Measurements from ENCODE around the gene TLK1.
"Not testable (repeated sequence)": the region's sequence is repeated elsewhere in the genome, so short reads cannot be mapped to it uniquely, and the experiment has no call there.

Gene TLK1

GRCh38 chr2:171095014-171095582, 65.6 kb downstream of the TLK1 start:
- Mint-ChIP-seq H3K27ac (peak overlapping the region; percentile 22), H3K27me3 (ENCODE audit: low read depth) (no peaks in the 10 kb centered on the region), H3K4me3 (no peak overlapping the region), H3K9me3 (peaks cover 35% of the 10 kb centered on the region), H3K36me3 (ENCODE audit: low read depth) (peaks cover 37% of the 10 kb centered on the region), H3K4me1 (ENCODE audit: low read depth) (peaks cover 31% of the 10 kb centered on the region)

- H3K27ac Mint-ChIP-seq; H3K4me3 Mint-ChIP-seq; H3K36me3 Mint-ChIP-seq (ENCODE audit: low read depth); H3K9me3 Mint-ChIP-seq; H3K27me3 Mint-ChIP-seq (ENCODE audit: low read depth): not testable (repeated sequence)
- peaks cover 45% of the 10 kb centered on the region for H3K4me1 Mint-ChIP-seq (ENCODE audit: low read depth)
Measured at GRCh38 chr2:171091517-171091916, 69.2 kb downstream of the TLK1 start.

GRCh38 chr2:171089489-171089888, 71.2 kb downstream of the TLK1 start:
- Mint-ChIP-seq H3K27me3 (ENCODE audit: low read depth) (no peaks in the 10 kb centered on the region), H3K4me3 (no peak overlapping the region), H3K9me3 (no peaks in the 10 kb centered on the region), H3K4me1 (ENCODE audit: low read depth) (peaks cover 40% of the 10 kb centered on the region), H3K27ac (no peak overlapping the region), H3K36me3 (ENCODE audit: low read depth) (peaks cover 5% of the 10 kb centered on the region)

- H3K36me3 Mint-ChIP-seq (ENCODE audit: low read depth), result peaks cover 9% of the 10 kb centered on the region
- no peak overlapping the region for H3K4me3 Mint-ChIP-seq
- H3K9me3 Mint-ChIP-seq, result no peaks in the 10 kb centered on the region
- peak overlapping the region; percentile 18 for H3K27ac Mint-ChIP-seq
- H3K4me1 Mint-ChIP-seq (ENCODE audit: low read depth), result peaks cover 42% of the 10 kb centered on the region
- no peaks in the 10 kb centered on the region for H3K27me3 Mint-ChIP-seq (ENCODE audit: low read depth)
Measured at GRCh38 chr2:171088057-171088834, 72.4 kb downstream of the TLK1 start.

- H3K36me3 Mint-ChIP-seq (ENCODE audit: low read depth), result peaks cover 9% of the 10 kb centered on the region
- peaks cover 41% of the 10 kb centered on the region for H3K4me1 Mint-ChIP-seq (ENCODE audit: low read depth)
- H3K4me3 Mint-ChIP-seq, result peak overlapping the region; percentile 30
- no peaks in the 10 kb centered on the region for H3K9me3 Mint-ChIP-seq
- H3K27ac Mint-ChIP-seq, result peak overlapping the region; percentile 38
- H3K27me3 Mint-ChIP-seq (ENCODE audit: low read depth), result no peaks in the 10 kb centered on the region
Measured at GRCh38 chr2:171087547-171087946, 73.1 kb downstream of the TLK1 start.

GRCh38 chr2:171086352-171087290, 74.1 kb downstream of the TLK1 start:
- peak overlapping the region; percentile 84 for H3K4me3 Mint-ChIP-seq
- no peaks in the 10 kb centered on the region for H3K27me3 Mint-ChIP-seq (ENCODE audit: low read depth)
- H3K36me3 Mint-ChIP-seq (ENCODE audit: low read depth), result peaks cover 7% of the 10 kb centered on the region
- no peaks in the 10 kb centered on the region for H3K9me3 Mint-ChIP-seq
- peak overlapping the region; percentile 79 for H3K27ac Mint-ChIP-seq
- peaks cover 42% of the 10 kb centered on the region for H3K4me1 Mint-ChIP-seq (ENCODE audit: low read depth)

GRCh38 chr2:171084128-171084527, 76.6 kb downstream of the TLK1 start:
- Mint-ChIP-seq H3K27me3 (ENCODE audit: low read depth) (no peaks in the 10 kb centered on the region), H3K4me1 (ENCODE audit: low read depth) (peaks cover 42% of the 10 kb centered on the region), H3K9me3 (no peaks in the 10 kb centered on the region), H3K36me3 (ENCODE audit: low read depth) (peaks cover 11% of the 10 kb centered on the region), H3K27ac (peak overlapping the region; percentile 46), H3K4me3 (peak overlapping the region; percentile 47)

GRCh38 chr2:171083451-171083850, 77.2 kb downstream of the TLK1 start:
- Mint-ChIP-seq H3K4me1 (ENCODE audit: low read depth) (peaks cover 40% of the 10 kb centered on the region), H3K36me3 (ENCODE audit: low read depth) (peaks cover 17% of the 10 kb centered on the region), H3K4me3 (no peak overlapping the region), H3K27me3 (ENCODE audit: low read depth) (no peaks in the 10 kb centered on the region), H3K27ac (no peak overlapping the region), H3K9me3 (no peaks in the 10 kb centered on the region)

GRCh38 chr2:171081649-171082111, 79.0 kb downstream of the TLK1 start:
- peak overlapping the region; percentile 1 for H3K27ac Mint-ChIP-seq
- peaks cover 32% of the 10 kb centered on the region for H3K4me1 Mint-ChIP-seq (ENCODE audit: low read depth)

GRCh38 chr2:171080607-171081006, 80.1 kb downstream of the TLK1 start:
- H3K4me3 Mint-ChIP-seq, result no peak overlapping the region
- peaks cover 3% of the 10 kb centered on the region for H3K9me3 Mint-ChIP-seq
- H3K27ac Mint-ChIP-seq, result no peak overlapping the region
- H3K36me3 Mint-ChIP-seq (ENCODE audit: low read depth), result peaks cover 35% of the 10 kb centered on the region
- peaks cover 32% of the 10 kb centered on the region for H3K4me1 Mint-ChIP-seq (ENCODE audit: low read depth)
- no peaks in the 10 kb centered on the region for H3K27me3 Mint-ChIP-seq (ENCODE audit: low read depth)

More at GRCh38 chr2:171081649-171082111, 79.0 kb downstream of the TLK1 start:
- peaks cover 28% of the 10 kb centered on the region for H3K36me3 Mint-ChIP-seq (ENCODE audit: low read depth)
- H3K27me3 Mint-ChIP-seq (ENCODE audit: low read depth), result no peaks in the 10 kb centered on the region
- H3K4me3 Mint-ChIP-seq, result no peak overlapping the region
- no peaks in the 10 kb centered on the region for H3K9me3 Mint-ChIP-seq

- not testable (repeated sequence) for H3K27me3 Mint-ChIP-seq (ENCODE audit: low read depth); H3K4me3 Mint-ChIP-seq; H3K27ac Mint-ChIP-seq; H3K9me3 Mint-ChIP-seq
- peaks cover 38% of the 10 kb centered on the region for H3K36me3 Mint-ChIP-seq (ENCODE audit: low read depth)
- peaks cover 10% of the 10 kb centered on the region for H3K4me1 Mint-ChIP-seq (ENCODE audit: low read depth)
Measured at GRCh38 chr2:171076422-171076821, 84.3 kb downstream of the TLK1 start.

- Mint-ChIP-seq H3K36me3 (ENCODE audit: low read depth) (peaks cover 38% of the 10 kb centered on the region), H3K27me3 (ENCODE audit: low read depth) (no peaks in the 10 kb centered on the region), H3K4me1 (ENCODE audit: low read depth) (peaks cover 10% of the 10 kb centered on the region), H3K4me3 (no peak overlapping the region), H3K27ac (no peak overlapping the region), H3K9me3 (peaks cover 8% of the 10 kb centered on the region)
Measured at GRCh38 chr2:171072164-171072563, 88.5 kb downstream of the TLK1 start.

GRCh38 chr2:171069286-171069956, 91.3 kb downstream of the TLK1 start:
- peaks cover 4% of the 10 kb centered on the region for H3K9me3 Mint-ChIP-seq
- H3K4me1 Mint-ChIP-seq (ENCODE audit: low read depth), result peaks cover 5% of the 10 kb centered on the region
- H3K4me3 Mint-ChIP-seq, result no peak overlapping the region
- no peak overlapping the region for H3K27ac Mint-ChIP-seq
- no peaks in the 10 kb centered on the region for H3K27me3 Mint-ChIP-seq (ENCODE audit: low read depth)
- peaks cover 26% of the 10 kb centered on the region for H3K36me3 Mint-ChIP-seq (ENCODE audit: low read depth)

- H3K4me1 Mint-ChIP-seq (ENCODE audit: low read depth), result peaks cover 8% of the 10 kb centered on the region
- peaks cover 15% of the 10 kb centered on the region for H3K36me3 Mint-ChIP-seq (ENCODE audit: low read depth)
- H3K4me3 Mint-ChIP-seq, result no peak overlapping the region
- no peaks in the 10 kb centered on the region for H3K27me3 Mint-ChIP-seq (ENCODE audit: low read depth)
- no peak overlapping the region for H3K27ac Mint-ChIP-seq
- H3K9me3 Mint-ChIP-seq, result peaks cover 4% of the 10 kb centered on the region
Measured at GRCh38 chr2:171066110-171066509, 94.6 kb downstream of the TLK1 start.

Data from T-helper 1 cell treated with Interleukin-12 subunit alpha and Interleukin-12 subunit beta and Interleukin-4 antibody, amounts not matched to agents 30 μg/mL and 1 μg/mL, for 36 hours (primary cell).